GM23248 (cell line): Measurements from ENCODE around the gene TCEA2. TPM values are rescaled to one million over a fixed set of nuclear protein-coding genes. Genes with fewer than 3 reads are reported as not detected.
A peak's percentile ranks its signal among the peaks of the same experiment; 100 is the strongest.

Source experiments
- DNase-seq: peaks from one replicate; pipeline ENCODE4 v3.0.0-alpha.2; 2015
- H2AFZ ChIP-seq: fragments of 200-600 bp; sonication (generic); 2 replicates; pipeline ENCODE4 v1.6.1; 2016; ENCODE audit warnings: antibody characterized with exemption
- H3F3A ChIP-seq: fragments of 200-600 bp; sonication (generic); 2 replicates; pipeline ENCODE4 v1.6.1; 2016; ENCODE audit warnings: mild to moderate bottlenecking, antibody characterized with exemption, mixed run types; ENCODE audit not compliant: insufficient read depth
- H3K27ac ChIP-seq: fragments of 200-600 bp; sonication (generic); 2 replicates; pipeline ENCODE4 v1.5.1; 2016; ENCODE audit warnings: mild to moderate bottlenecking
- H3K27me3 ChIP-seq: fragments of 200-600 bp; sonication (generic); replicated peaks from 2 replicates; pipeline ENCODE4 v1.6.1; 2016; ENCODE audit warnings: mild to moderate bottlenecking; ENCODE audit not compliant: insufficient read depth
- H3K36me3 ChIP-seq: fragments of 200-600 bp; sonication (generic); 2 replicates; pipeline ENCODE4 v1.6.1; 2016; ENCODE audit warnings: low read depth, mild to moderate bottlenecking
- H3K4me1 ChIP-seq: fragments of 200-600 bp; sonication (generic); 2 replicates; pipeline ENCODE4 v1.6.1; 2016; ENCODE audit warnings: mild to moderate bottlenecking; ENCODE audit not compliant: insufficient read depth
- H3K4me2 ChIP-seq: fragments of 200-600 bp; sonication (generic); one replicate; pipeline ENCODE4 v1.6.1; 2016; ENCODE audit warnings: mild to moderate bottlenecking; ENCODE audit not compliant: unreplicated experiment
- H3K4me3 ChIP-seq: fragments of 200-600 bp; sonication (generic); 2 replicates; pipeline ENCODE4 v1.5.1; 2016; ENCODE audit warnings: mild to moderate bottlenecking
- H3K79me2 ChIP-seq: fragments of 200-600 bp; sonication (generic); 2 replicates; pipeline ENCODE4 v1.6.1; 2016; ENCODE audit warnings: mild to moderate bottlenecking; ENCODE audit not compliant: insufficient read depth
- H3K9ac ChIP-seq: fragments of 200-600 bp; sonication (generic); 2 replicates; pipeline ENCODE4 v1.6.1; 2016; ENCODE audit warnings: mild to moderate bottlenecking
- H3K9me2 ChIP-seq: fragments of 200-600 bp; sonication (generic); 2 replicates; pipeline ENCODE4 v1.6.1; 2016; ENCODE audit warnings: mixed run types, mild to moderate bottlenecking, moderate library complexity; ENCODE audit not compliant: insufficient read depth
- H3K9me3 ChIP-seq: fragments of 200-600 bp; sonication (generic); one replicate; pipeline ENCODE4 v1.6.1; 2017; ENCODE audit warnings: low read depth
- H4K20me1 ChIP-seq: fragments of 200-600 bp; sonication (generic); 2 replicates; pipeline ENCODE4 v1.6.0; 2016; ENCODE audit not compliant: insufficient read depth
- EZH2 ChIP-seq: fragments of 200-600 bp; sonication (generic); IDR thresholded peaks from 2 replicates; pipeline ENCODE4 v1.6.1; 2018; ENCODE audit warnings: antibody characterized with exemption, mild to moderate bottlenecking; ENCODE audit not compliant: insufficient read depth, poor library complexity, severe bottlenecking
- EZH2phosphoT487 ChIP-seq: fragments of 200-600 bp; sonication (generic); IDR thresholded peaks from 2 replicates; pipeline ENCODE4 v1.6.1; 2018; ENCODE audit warnings: antibody characterized with exemption, moderate library complexity, mild to moderate bottlenecking, low read depth; ENCODE audit not compliant: insufficient read depth
- WGBS, 2 experiments: methylation state at CpG; one replicate each; pipeline ENCODE4 v1.1.6; 2015 to 2017; ENCODE audit warnings: low lambda C conversion rate in 2 of 2, low coverage in 1 of 2; ENCODE audit errors: missing lambda C conversion rate in 2 of 2; 5-methylcytosine and 5-hydroxymethylcytosine counted together
- in situ Hi-C: fragments of 300-500 bp; cut with MboI; formaldehyde crosslinking; loops from 2 replicates; pipeline ENCODE4 v1.15.0; 2020
- polyA plus RNA-seq: library from polyadenylated mRNA; unstranded; fragments of >200 nt; fragmentation: Nextera tagmentation; extraction: Ambion mirVana; gene quantifications from 2 replicates; pipeline ENCODE4 v1.2.1, GENCODE V29; 2016
- total RNA-seq: library from RNA; depleted of rRNA; stranded (reverse); fragments of >200 nt; shearing (Covaris generic); gene quantifications from 2 replicates; pipeline ENCODE4 v1.2.3, GENCODE V29; 2014

Gene TCEA2
- total and polyA plus RNA-seq, 2 experiments from 2014 or later, result 34.3 to 70.7 TPM

DNA sequence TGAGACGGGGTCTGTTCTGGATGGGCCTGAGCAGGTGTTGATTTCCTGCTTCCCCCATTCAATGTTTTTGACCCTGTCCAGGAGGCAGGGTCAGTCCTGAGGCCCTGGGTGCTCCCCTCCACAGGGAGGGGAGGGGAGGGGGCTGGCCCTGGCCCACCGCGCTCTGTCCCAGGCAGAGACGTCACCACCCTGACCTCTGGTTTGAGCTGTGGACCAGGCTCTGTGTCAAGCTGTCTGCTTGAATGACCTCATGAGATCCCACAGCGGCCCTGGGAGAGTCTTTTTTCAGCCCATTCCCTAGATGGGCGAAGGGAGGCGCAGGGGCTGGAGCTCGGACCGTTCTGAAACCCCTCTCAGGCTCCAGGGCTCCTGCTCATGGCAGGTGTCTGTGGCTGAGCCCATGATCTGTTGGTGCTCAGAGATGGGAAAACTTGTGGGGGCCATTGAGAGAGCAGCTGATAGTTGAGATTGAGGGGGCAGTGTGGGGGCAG is 30.1 kb downstream of the TCEA2 start:
- Histone ChIP-seq H2AFZ (no peak overlapping the region), H3K79me2 (no peaks in the 10 kb centered on the region), H4K20me1 (no peaks in the 10 kb centered on the region), H3K27ac (no peak overlapping the region), H3K36me3 (no peaks in the 10 kb centered on the region), H3K4me2 (no peak overlapping the region), H3K27me3 (no peaks in the 10 kb centered on the region), H3K4me3 (no peak overlapping the region), H3K9me3 (no peaks in the 10 kb centered on the region), H3K9me2 (no peaks in the 10 kb centered on the region), H3K9ac (no peak overlapping the region), H3F3A (no peaks in the 10 kb centered on the region), H3K4me1 (no peaks in the 10 kb centered on the region)
- WGBS, 2 experiments, result 47% methylated on average over 9 of the region's 9 CpGs
- no peak for TF ChIP-seq EZH2
- TF ChIP-seq EZH2phosphoT487, result no peak
- in situ Hi-C loops, result no loop called here
- peak; percentile 17 for DNase-seq

DNA sequence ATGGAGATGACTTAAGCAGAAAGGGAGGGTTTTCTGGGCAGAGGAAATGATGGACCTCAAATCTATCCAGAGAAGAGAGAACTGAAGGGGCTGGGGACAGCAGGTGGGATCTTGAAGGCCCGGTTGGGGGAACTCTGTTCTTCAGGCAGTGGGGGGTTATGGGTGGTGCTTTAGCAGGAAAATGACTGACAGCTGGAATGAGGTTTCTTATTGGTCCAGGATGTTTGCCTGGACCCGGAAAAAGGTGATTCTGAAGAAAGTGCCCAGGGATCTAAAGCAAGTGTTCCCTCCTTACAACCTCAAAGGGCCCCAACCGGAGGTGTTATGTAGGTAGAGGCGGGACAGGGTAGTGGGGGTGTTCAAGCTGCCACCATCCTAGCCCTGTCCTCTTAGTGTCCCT is 32.5 kb downstream of the TCEA2 start:
- Histone ChIP-seq H3K4me3 (no peak overlapping the region), H3K4me1 (no peaks in the 10 kb centered on the region), H3K9me3 (no peaks in the 10 kb centered on the region), H3K9ac (no peak overlapping the region), H3K4me2 (no peak overlapping the region), H3K27ac (no peak overlapping the region), H3F3A (no peaks in the 10 kb centered on the region), H4K20me1 (no peaks in the 10 kb centered on the region), H3K79me2 (no peaks in the 10 kb centered on the region), H3K36me3 (no peaks in the 10 kb centered on the region), H3K9me2 (no peaks in the 10 kb centered on the region), H2AFZ (no peak overlapping the region), H3K27me3 (peaks cover 4% of the 10 kb centered on the region; the same call in 1 of the 2 replicates)
- in situ Hi-C loops, result no loop called here
- 50 to 55% methylated on average over 4 of the region's 4 CpGs for WGBS, 2 experiments
- TF ChIP-seq EZH2phosphoT487 (no peak), EZH2 (no peak)
- no peak for DNase-seq

DNA sequence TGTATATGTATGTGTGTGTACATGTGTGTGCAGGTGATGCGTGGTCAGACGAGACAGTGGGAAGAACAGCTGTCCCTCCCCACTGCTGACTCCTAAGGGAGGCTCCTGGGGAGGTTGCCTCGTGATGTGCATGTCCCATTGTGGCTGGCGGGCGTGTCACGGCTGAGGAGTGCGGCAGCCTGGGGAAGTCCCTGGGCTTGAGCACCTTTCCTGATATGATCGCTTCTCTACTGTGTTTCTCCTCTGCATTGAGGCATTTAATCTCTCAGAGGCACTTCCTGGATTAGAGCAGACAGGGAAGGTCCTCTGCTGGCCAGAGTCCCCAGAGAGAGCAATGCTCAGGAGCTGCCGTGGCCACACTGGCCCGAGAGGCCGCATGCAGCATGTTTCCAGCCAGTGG is 32.9 kb downstream of the TCEA2 start:
- H3K36me3 ChIP-seq, result no peaks in the 10 kb centered on the region
- H3K27ac ChIP-seq, result no peak overlapping the region
- H4K20me1 ChIP-seq, result no peaks in the 10 kb centered on the region
- in situ Hi-C loops, result no loop called here
- no peak for DNase-seq
- no peak for TF ChIP-seq EZH2phosphoT487
- TF ChIP-seq EZH2, result no peak
- no peaks in the 10 kb centered on the region for H3K4me1 ChIP-seq
- peaks cover 9% of the 10 kb centered on the region for H3K27me3 ChIP-seq
- H3K9ac ChIP-seq, result no peak overlapping the region
- H3K4me3 ChIP-seq, result no peak overlapping the region
- no peaks in the 10 kb centered on the region for H3K9me3 ChIP-seq
- H3K4me2 ChIP-seq, result no peak overlapping the region
- H3K9me2 ChIP-seq, result no peaks in the 10 kb centered on the region
- H2AFZ ChIP-seq, result no peak overlapping the region
- no peaks in the 10 kb centered on the region for H3F3A ChIP-seq
- no peaks in the 10 kb centered on the region for H3K79me2 ChIP-seq
- 82 to 84% methylated on average over 11 of the region's 11 CpGs for WGBS, 2 experiments

DNA sequence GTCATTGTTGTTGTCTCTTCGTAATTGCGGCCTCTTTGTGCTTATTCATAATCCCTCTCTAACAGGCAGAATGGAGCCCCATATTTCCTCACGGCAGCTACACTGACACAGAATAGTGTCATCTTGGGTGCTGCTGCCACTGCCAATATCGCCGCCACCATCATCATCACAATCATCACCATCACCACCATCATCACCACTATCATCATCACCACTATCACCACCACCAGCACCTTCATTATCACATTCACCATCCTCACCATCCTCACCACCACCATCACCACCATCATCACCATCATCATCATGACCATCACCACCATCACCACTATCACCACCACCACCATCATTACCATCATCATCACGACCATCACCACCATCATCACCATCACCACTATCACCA is 33.5 kb downstream of the TCEA2 start:
- TF ChIP-seq EZH2 (no peak), EZH2phosphoT487 (no peak)
- no peaks in the 10 kb centered on the region for H3K9me2 ChIP-seq
- DNase-seq, result no peak
- H3K27me3 ChIP-seq, result peaks cover 15% of the 10 kb centered on the region
- H3K79me2 ChIP-seq, result no peaks in the 10 kb centered on the region
- no peak overlapping the region for H3K4me2 ChIP-seq
- no peak overlapping the region for H3K9ac ChIP-seq
- in situ Hi-C loops, result no loop called here
- no peak overlapping the region for H2AFZ ChIP-seq
- H3K4me3 ChIP-seq, result no peak overlapping the region
- no peaks in the 10 kb centered on the region for H3F3A ChIP-seq
- no peaks in the 10 kb centered on the region for H3K36me3 ChIP-seq
- no peaks in the 10 kb centered on the region for H3K4me1 ChIP-seq
- no peak overlapping the region for H3K27ac ChIP-seq
- no peaks in the 10 kb centered on the region for H3K9me3 ChIP-seq
- no peaks in the 10 kb centered on the region for H4K20me1 ChIP-seq
- WGBS, 2 experiments, result 67 to 75% methylated on average over 5 to 6 of the region's 6 CpGs
